Mammary epithelial cell (primary cell): ENCODE results near the gene HOXB2.

Experiments used
- CTCF ChIP-seq, 2 donors: IDR thresholded peaks in 1 of 2; conservative IDR thresholded peaks in 1 of 2; 2 replicates each; pipeline ENCODE4 v1.5.1; 2011 to 2012; ENCODE audit warnings: inconsistent platforms in 2 of 2, low read length in 2 of 2, mild to moderate bottlenecking in 2 of 2, control low read depth in 1 of 2, low read depth in 1 of 2; ENCODE audit not compliant: insufficient read depth in 1 of 2; ENCODE audit errors: extremely low read depth in 1 of 2
- EZH2 ChIP-seq: IDR thresholded peaks from 2 replicates; pipeline ENCODE4 v1.6.1; 2012; ENCODE audit warnings: low read length, inconsistent platforms, borderline replicate concordance

GRCh38 chr17:48563867-48564187, 18.9 kb upstream of the HOXB2 start:
- no peak for TF ChIP-seq CTCF (conservative IDR thresholded peaks at IDR 0.05 in 1 of 2, IDR thresholded peaks at IDR 0.05 in 1 of 2; ENCODE audit: extremely low read depth in 1 of 2, insufficient read depth in 1 of 2, low read depth in 1 of 2, low read length in 2 of 2)
- TF ChIP-seq EZH2, result no peak
